Measurements from ENCODE around the gene SWT1.
"Not testable (repeated sequence)": the region's sequence is repeated elsewhere in the genome, so short reads cannot be mapped to it uniquely, and the experiment has no call there.

SWT1 gene

DNA sequence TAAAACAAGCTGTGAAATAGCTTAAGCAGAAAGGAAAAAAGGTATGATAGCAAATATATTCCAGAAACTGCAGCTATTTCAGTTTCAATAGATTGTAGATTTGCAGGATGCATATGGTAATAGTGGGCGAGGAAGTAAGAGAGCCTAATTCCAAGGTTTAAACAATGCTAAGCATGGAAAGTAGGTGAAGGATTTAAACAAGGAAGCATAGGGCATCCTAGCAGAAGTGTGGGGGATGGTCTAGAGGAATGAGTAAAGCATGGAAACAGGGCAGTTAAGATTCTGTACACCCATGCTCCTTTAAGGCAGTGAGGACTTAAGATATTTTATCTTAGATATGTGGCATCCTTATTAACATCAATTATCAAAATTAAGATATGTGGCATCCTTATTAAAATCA, 157.4 kb downstream of the SWT1 start:
- Histone ChIP-seq H3K27me3 (ENCODE audit: low read depth, low read length) (no peaks in the 10 kb centered on the region), H3K9me3 (ENCODE audit: control insufficient read depth in 1 of 2, low read length in 2 of 2) (no peaks in the 10 kb centered on the region), H3K36me3 (ENCODE audit: control insufficient read depth in 1 of 2, insufficient read depth in 2 of 2, low read length in 2 of 2) (peaks cover 4 to 11% of the 10 kb centered on the region in 2 donors), H3K4me1 (ENCODE audit: control insufficient read depth in 1 of 2, insufficient read depth in 2 of 2, low read length in 2 of 2) (peaks cover 13 to 35% of the 10 kb centered on the region in 2 donors), H3K4me3 (ENCODE audit: low read depth in 1 of 2, low read length in 2 of 2) (peak overlapping the region; percentile 15 to 90), H3K27ac (ENCODE audit: low read length) (no peak overlapping the region)

DNA sequence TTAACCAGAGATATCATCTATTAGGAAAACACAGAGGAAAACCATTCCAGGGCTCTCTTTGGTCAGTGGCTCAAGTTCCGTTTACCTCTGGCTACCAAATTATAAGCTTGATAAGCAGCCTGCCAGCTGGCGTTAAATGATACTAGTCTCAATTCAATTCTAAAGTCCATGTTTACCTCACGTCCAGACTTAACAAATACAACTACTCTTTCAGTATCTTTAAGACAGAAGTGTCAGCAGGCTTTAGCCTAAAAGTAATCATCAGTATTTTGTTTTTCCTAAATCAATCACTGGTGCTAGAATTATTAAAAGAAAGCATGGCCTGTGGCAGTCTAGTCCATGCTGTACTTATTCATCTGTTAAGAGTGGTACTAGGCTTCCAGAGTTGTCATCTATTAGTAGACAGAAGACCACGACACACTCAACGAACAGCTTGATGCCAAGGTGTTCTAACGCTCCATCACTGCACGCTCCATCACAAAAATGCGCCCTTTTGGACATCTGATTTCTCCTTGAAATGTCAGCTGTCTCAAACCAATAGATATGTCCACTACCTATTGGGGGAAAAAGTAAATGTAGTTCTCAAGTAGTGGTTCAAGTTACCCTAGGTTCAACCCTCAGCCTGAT, 158.6 kb downstream of the SWT1 start:
- Histone ChIP-seq H3K36me3 (ENCODE audit: control insufficient read depth in 1 of 2, insufficient read depth in 2 of 2, low read length in 2 of 2) (peaks cover 0 to 7% of the 10 kb centered on the region in 2 donors), H3K27ac (ENCODE audit: low read length) (peak overlapping the region; percentile 82), H3K4me3 (ENCODE audit: low read depth in 1 of 2, low read length in 2 of 2) (peak overlapping the region; percentile 90), H3K4me1 (ENCODE audit: control insufficient read depth in 1 of 2, insufficient read depth in 2 of 2, low read length in 2 of 2) (peaks cover 13 to 30% of the 10 kb centered on the region in 2 donors), H3K9me3 (ENCODE audit: control insufficient read depth in 1 of 2, low read length in 2 of 2) (no peaks in the 10 kb centered on the region), H3K27me3 (ENCODE audit: low read depth, low read length) (no peaks in the 10 kb centered on the region)

DNA sequence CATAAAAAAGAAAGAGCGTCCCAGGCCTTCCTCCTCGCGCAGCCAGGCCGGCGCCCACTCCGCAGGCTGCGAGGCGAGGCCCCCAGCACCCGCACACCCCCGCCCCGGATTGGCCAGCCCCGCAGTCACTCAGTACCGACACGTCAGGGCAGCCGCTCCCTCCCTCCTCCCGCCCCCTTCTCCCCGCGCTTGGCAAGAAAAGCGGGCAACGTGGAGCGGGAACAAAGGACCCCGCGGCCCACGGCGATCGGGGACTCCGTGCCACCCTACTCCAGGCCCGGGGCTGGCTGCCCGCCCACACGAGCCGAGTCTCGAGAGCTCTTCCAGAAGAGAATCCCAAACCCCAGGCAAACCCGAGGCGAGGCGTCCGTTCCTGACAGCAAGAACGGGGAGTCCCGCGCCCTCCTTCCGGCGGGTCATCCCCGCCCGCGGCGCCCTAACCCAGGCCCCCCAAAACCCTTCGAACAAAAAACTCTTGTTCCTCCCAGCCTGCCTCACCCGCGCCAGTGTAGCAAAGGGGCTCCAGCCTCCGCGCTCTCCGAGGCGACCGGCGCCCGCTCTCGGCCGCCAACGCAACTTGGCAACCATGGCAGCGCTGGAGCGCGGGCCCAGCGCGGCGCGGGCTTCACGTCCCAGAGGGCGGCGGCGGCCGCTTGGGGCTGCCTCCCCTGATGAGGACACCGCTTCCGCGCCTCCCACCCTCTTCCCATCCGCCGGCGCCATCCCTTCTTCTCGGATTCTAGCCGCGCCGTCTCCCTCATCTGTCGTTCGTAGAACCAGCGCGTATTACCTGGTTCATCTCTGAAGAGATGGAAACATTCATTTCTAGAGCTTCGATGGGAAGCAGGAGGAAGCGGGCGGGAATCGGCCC, 159.4 kb downstream of the SWT1 start:
- Histone ChIP-seq H3K27ac (ENCODE audit: low read length) (peak overlapping the region; percentile 97), H3K27me3 (ENCODE audit: low read depth, low read length) (no peaks in the 10 kb centered on the region), H3K4me3 (ENCODE audit: low read depth in 1 of 2, low read length in 2 of 2) (peak overlapping the region; percentile 90), H3K9me3 (ENCODE audit: control insufficient read depth in 1 of 2, low read length in 2 of 2) (no peaks in the 10 kb centered on the region), H3K36me3 (ENCODE audit: control insufficient read depth in 1 of 2, insufficient read depth in 2 of 2, low read length in 2 of 2) (peaks cover 0 to 7% of the 10 kb centered on the region in 2 donors), H3K4me1 (ENCODE audit: control insufficient read depth in 1 of 2, insufficient read depth in 2 of 2, low read length in 2 of 2) (peaks cover 13 to 30% of the 10 kb centered on the region in 2 donors)

DNA sequence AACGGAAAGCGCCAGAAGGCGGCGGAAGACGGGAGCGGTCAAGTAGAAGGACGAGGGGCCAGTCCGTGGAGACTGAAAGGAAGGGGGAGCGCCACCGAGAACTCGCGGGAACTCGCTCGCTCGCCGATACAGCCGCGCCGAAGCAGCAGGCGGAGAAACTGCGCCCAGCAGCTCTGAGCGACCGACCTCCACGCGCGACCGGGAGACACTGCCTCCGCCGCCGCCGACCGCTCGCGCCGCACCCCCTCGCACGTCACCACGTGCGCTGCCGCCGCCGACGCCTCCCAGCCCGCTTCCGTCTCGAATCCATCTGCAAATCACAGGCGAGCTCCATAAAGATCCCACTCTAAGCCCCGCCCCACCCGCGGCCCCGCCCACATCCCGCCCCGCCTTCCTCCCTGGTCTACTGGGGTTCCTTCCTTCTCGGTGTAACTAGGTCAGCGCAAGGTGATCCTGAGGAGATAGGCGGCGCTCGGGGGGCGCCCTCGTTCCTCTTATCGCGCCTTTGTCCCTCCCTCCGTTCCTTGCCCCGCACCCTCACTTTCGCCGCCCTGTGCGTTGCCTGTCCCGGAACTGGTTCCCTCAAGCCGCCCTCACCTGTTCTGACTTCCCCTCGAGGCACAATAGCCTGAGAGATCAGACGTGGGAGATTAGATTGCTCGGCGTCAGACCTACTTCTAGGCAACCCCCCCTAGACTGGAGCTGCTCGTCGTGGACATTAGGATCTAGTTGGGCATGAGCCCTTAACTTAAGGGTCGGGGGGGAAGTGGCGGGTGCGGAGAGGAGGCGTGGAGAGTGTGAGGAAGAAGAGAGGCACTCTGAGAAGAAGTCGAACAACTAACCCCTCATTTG, 160.3 kb downstream of the SWT1 start, which contains the start of gene IVNS1ABP:
IVNS1ABP (minus strand) TSS at position 210 of the 852 bp plus-strand sequence. CDS start 7,750 bp downstream, outside the sequence.
- H3K9me3 ChIP-seq (ENCODE audit: control insufficient read depth in 1 of 2, low read length in 2 of 2), result no peaks in the 10 kb centered on the region
- H3K4me3 ChIP-seq (ENCODE audit: low read depth in 1 of 2, low read length in 2 of 2), result peak within 1 kb of the TSS; percentile 90
- peaks cover 5 to 30% of the 10 kb centered on the region in 2 donors for H3K4me1 ChIP-seq (ENCODE audit: control insufficient read depth in 1 of 2, insufficient read depth in 2 of 2, low read length in 2 of 2)
- peaks cover 0 to 7% of the 10 kb centered on the region in 2 donors for H3K36me3 ChIP-seq (ENCODE audit: control insufficient read depth in 1 of 2, insufficient read depth in 2 of 2, low read length in 2 of 2)
- no peaks in the 10 kb centered on the region for H3K27me3 ChIP-seq (ENCODE audit: low read depth, low read length)
- peak within 1 kb of the TSS; percentile 97 for H3K27ac ChIP-seq (ENCODE audit: low read length)

DNA sequence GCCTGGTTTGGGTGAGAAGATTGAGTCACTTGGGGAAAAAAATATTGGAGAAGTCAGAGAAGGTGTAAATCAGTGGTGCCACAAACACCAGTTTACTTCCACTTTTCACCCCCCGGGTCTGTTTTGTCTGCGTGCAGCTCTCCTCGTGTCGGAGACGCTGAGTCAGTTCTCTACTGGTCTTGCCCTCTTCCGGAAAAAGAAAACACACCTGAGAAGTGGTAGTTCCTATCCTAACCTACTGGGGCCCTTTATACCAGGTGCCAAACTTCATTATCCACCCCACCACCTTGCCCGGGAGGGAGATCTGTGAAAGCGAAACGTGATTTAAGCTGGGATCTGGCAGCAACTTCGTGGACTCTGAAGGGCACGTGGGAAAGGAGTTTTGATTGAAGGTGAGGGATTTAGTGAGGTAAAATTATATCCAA, 160.9 kb downstream of the SWT1 start:
- Histone ChIP-seq H3K4me3 (ENCODE audit: low read depth in 1 of 2, low read length in 2 of 2) (peak overlapping the region; percentile 90), H3K9me3 (ENCODE audit: control insufficient read depth in 1 of 2, low read length in 2 of 2) (no peaks in the 10 kb centered on the region), H3K4me1 (ENCODE audit: control insufficient read depth in 1 of 2, insufficient read depth in 2 of 2, low read length in 2 of 2) (peaks cover 5 to 26% of the 10 kb centered on the region in 2 donors), H3K36me3 (ENCODE audit: control insufficient read depth in 1 of 2, insufficient read depth in 2 of 2, low read length in 2 of 2) (peaks cover 0 to 7% of the 10 kb centered on the region in 2 donors), H3K27ac (ENCODE audit: low read length) (peak overlapping the region; percentile 91), H3K27me3 (ENCODE audit: low read depth, low read length) (no peaks in the 10 kb centered on the region)

DNA sequence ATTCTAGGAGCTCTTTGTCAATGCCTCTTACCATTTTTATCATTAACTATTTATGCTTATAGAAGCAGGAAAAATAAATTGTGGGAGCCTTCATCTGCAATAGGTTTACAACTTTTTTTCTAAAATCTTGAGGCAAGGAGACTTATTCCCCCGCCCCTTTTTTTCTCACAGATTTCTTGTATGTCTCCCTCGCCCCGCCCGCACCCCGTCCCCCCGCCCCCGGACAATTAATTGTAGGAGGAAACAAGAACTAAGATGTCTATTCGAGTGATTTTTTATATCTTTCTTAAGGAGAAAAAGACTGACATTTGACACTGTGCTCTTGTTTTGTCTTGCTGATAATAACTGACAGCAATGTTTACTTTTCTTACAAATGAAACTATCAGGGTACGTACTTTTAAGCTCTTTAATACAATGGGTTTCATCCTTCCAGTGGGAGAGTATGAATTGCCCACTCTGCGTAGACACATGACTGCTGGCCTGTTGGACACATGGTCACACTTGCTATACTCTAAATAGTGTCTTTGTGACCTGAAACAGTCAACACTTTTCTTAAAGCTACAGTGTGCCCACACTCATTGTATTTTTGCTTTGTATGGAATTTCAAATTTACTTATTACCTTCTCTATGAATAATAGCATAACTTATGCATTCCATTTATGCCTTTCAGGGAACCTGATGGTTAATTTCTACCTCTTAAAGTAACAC, 161.6 kb downstream of the SWT1 start:
- Histone ChIP-seq H3K4me1 (ENCODE audit: control insufficient read depth in 1 of 2, insufficient read depth in 2 of 2, low read length in 2 of 2) (peaks cover 5 to 26% of the 10 kb centered on the region in 2 donors), H3K36me3 (ENCODE audit: control insufficient read depth in 1 of 2, insufficient read depth in 2 of 2, low read length in 2 of 2) (peaks cover 0 to 7% of the 10 kb centered on the region in 2 donors), H3K27ac (ENCODE audit: low read length) (peak overlapping the region; percentile 91), H3K9me3 (ENCODE audit: control insufficient read depth in 1 of 2, low read length in 2 of 2) (no peaks in the 10 kb centered on the region), H3K27me3 (ENCODE audit: low read depth, low read length) (no peaks in the 10 kb centered on the region), H3K4me3 (ENCODE audit: low read depth in 1 of 2, low read length in 2 of 2) (peak overlapping the region in 1 of 2 donors; percentile 90)

DNA sequence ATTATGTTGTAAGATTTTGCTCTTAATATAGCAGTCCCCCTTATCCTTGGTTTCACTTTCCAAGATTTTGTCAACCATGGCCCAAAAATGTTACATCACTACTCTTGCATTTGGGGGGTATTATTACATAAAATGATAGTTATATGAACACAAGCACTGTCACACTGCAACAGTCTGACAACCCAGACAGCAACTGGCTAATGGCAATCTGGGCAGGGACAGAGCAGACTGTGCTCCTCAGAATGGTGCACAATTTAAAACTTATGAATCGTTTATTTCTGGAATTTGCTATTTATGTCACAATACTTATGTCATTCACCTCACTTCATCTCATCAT, 162.1 kb downstream of the SWT1 start:
- no peaks in the 10 kb centered on the region for H3K27me3 ChIP-seq (ENCODE audit: low read depth, low read length)
- H3K36me3 ChIP-seq (ENCODE audit: control insufficient read depth in 1 of 2, insufficient read depth in 2 of 2, low read length in 2 of 2), result peaks cover 0 to 7% of the 10 kb centered on the region in 2 donors
- no peak overlapping the region for H3K27ac ChIP-seq (ENCODE audit: low read length)
- H3K9me3 ChIP-seq (ENCODE audit: control insufficient read depth in 1 of 2, low read length in 2 of 2), result no peaks in the 10 kb centered on the region
- no peak overlapping the region for H3K4me3 ChIP-seq (ENCODE audit: low read depth in 1 of 2, low read length in 2 of 2)
- H3K4me1 ChIP-seq (ENCODE audit: control insufficient read depth in 1 of 2, insufficient read depth in 2 of 2, low read length in 2 of 2), result peaks cover 5 to 24% of the 10 kb centered on the region in 2 donors

DNA sequence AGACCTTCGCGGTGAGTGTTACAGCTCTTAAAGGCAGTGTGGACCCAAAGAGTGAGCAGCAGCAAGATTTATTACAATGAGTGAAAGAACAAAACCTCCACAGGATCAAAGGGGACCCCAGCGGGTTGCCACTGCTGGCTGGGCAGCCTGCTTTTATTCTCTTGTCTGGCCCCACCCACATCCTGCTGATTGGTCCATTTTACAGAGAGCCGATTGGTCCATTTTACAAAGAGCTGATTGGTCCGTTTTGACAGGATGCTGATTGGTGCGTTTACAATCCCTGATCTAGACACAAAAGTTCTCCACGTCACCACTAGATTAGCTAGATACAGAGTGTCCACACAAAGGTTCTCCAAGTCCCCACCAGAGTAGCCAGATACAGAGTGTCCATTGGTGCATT, 164.1 kb downstream of the SWT1 start:
- not testable (repeated sequence) for H3K27ac ChIP-seq (ENCODE audit: low read length); H3K4me3 ChIP-seq (ENCODE audit: low read depth in 1 of 2, low read length in 2 of 2); H3K9me3 ChIP-seq (ENCODE audit: control insufficient read depth in 1 of 2, low read length in 2 of 2); H3K27me3 ChIP-seq (ENCODE audit: low read depth, low read length); H3K4me1 ChIP-seq (ENCODE audit: control insufficient read depth in 1 of 2, insufficient read depth in 2 of 2, low read length in 2 of 2); H3K36me3 ChIP-seq (ENCODE audit: control insufficient read depth in 1 of 2, insufficient read depth in 2 of 2, low read length in 2 of 2)

DNA sequence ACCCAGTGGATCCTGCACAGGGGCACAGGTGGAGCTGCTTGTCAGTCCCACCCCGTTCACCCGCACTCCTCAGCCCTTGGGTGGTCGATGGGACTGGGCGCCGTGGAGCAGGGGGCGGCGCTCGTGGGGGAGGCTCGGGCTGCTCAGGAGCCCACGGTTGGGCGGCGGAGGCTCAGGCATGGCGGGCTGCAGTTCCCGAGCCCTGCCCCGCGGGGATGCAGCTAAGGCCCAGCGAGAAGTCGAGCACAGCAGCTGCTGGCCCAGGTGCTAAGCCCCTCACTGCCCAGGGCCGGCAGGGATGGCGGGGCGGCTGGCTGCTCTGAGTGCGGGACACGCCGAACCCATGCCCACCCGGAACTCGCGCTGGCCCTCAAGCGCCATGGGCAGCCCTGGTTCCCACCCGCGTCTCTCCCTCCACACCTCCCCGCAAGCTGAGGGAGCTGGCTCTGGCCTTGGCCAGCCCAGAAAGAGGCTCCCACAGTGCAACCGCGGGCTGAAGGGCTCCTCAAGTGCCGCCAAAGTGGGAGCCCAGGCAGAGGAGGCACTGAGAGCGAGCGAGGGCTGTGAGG, 164.8 kb downstream of the SWT1 start:
- H3K27me3 ChIP-seq (ENCODE audit: low read depth, low read length); H3K4me1 ChIP-seq (ENCODE audit: control insufficient read depth in 1 of 2, insufficient read depth in 2 of 2, low read length in 2 of 2); H3K4me3 ChIP-seq (ENCODE audit: low read depth in 1 of 2, low read length in 2 of 2); H3K27ac ChIP-seq (ENCODE audit: low read length); H3K9me3 ChIP-seq (ENCODE audit: control insufficient read depth in 1 of 2, low read length in 2 of 2); H3K36me3 ChIP-seq (ENCODE audit: control insufficient read depth in 1 of 2, insufficient read depth in 2 of 2, low read length in 2 of 2): not testable (repeated sequence)

DNA sequence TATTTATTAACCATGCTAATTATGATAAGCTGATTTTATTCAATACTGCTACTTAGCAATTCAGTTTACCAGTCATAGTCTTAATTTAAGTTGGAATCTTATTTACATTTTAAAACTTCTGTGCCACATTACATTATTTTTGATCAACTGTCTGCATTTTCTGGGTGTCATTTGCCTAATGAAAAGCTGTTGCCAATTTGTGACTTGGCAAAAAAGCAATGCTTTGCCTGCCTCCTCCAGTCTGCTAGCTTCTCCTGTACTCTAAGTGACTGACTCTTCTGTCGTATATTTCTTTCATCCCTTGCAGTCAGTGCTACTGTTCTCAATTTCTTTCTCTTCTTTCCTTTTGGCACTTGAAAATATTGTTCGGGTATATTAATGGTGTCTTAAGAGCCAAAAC, 165.7 kb downstream of the SWT1 start:
- Histone ChIP-seq H3K9me3 (ENCODE audit: control insufficient read depth in 1 of 2, low read length in 2 of 2) (no peaks in the 10 kb centered on the region), H3K27ac (ENCODE audit: low read length) (no peak overlapping the region), H3K4me3 (ENCODE audit: low read depth in 1 of 2, low read length in 2 of 2) (no peak overlapping the region), H3K4me1 (ENCODE audit: control insufficient read depth in 1 of 2, insufficient read depth in 2 of 2, low read length in 2 of 2) (peaks cover 5 to 8% of the 10 kb centered on the region in 2 donors), H3K27me3 (ENCODE audit: low read depth, low read length) (no peaks in the 10 kb centered on the region), H3K36me3 (ENCODE audit: control insufficient read depth in 1 of 2, insufficient read depth in 2 of 2, low read length in 2 of 2) (no peaks in the 10 kb centered on the region)

Measured in muscle layer of duodenum (tissue), 2 donors.